Subcutaneous abdominal adipose tissue (tissue), 5 donors: ENCODE measurements around the gene THTPA.
"Not testable (repeated sequence)": the region's sequence is repeated elsewhere in the genome, so short reads cannot be mapped to it uniquely, and the experiment has no call there.

Source experiments
- H3K27ac ChIP-seq: one replicate; pipeline ENCODE4 v1.7.0; 2013; ENCODE audit warnings: low read depth, mild to moderate bottlenecking, inconsistent platforms, low read length, moderate library complexity
- H3K27me3 ChIP-seq, 5 donors: one replicate each; pipeline ENCODE4 v1.7.0; 2013; ENCODE audit warnings: low read length in 5 of 5, inconsistent platforms in 1 of 5; ENCODE audit not compliant: control insufficient read depth in 5 of 5, insufficient read depth in 4 of 5
- H3K36me3 ChIP-seq, 5 donors: one replicate each; pipeline ENCODE4 v1.7.0; 2013; ENCODE audit warnings: low read length in 5 of 5; ENCODE audit not compliant: control insufficient read depth in 5 of 5, insufficient read depth in 5 of 5
- H3K4me1 ChIP-seq, 5 donors: one replicate each; pipeline ENCODE4 v1.7.0; 2013; ENCODE audit warnings: low read length in 5 of 5, mild to moderate bottlenecking in 3 of 5, moderate library complexity in 1 of 5; ENCODE audit not compliant: control insufficient read depth in 5 of 5, insufficient read depth in 5 of 5
- H3K4me3 ChIP-seq, 5 donors: one replicate each; pipeline ENCODE4 v1.7.0; 2013; ENCODE audit warnings: low read length in 5 of 5, low read depth in 1 of 5
- H3K9ac ChIP-seq, 5 donors: one replicate each; pipeline ENCODE4 v1.7.0; 2013; ENCODE audit warnings: low read length in 5 of 5, mild to moderate bottlenecking in 4 of 5, moderate library complexity in 3 of 5
- H3K9me3 ChIP-seq, 5 donors: one replicate each; pipeline ENCODE4 v1.7.0; 2013; ENCODE audit warnings: low read length in 5 of 5; ENCODE audit not compliant: control insufficient read depth in 5 of 5
- donor health status: healthy.
- donor health status: healthy.
- donor health status: healthy.
- donor health status: healthy.
- donor health status: healthy.

The THTPA gene

GRCh38 chr14:23609411-23610089 lies 53.5 kb downstream of the THTPA start:
- not testable (repeated sequence) for H3K27ac ChIP-seq, H3K9ac ChIP-seq, H3K27me3 ChIP-seq, H3K36me3 ChIP-seq, H3K9me3 ChIP-seq, H3K4me1 ChIP-seq, H3K4me3 ChIP-seq
